Mesothelial cell of epicardium (in vitro differentiated cells): ENCODE measurements around the gene NPAT. TPM values are rescaled to one million over a fixed set of nuclear protein-coding genes. Genes with fewer than 3 reads are reported as not detected.

ENCODE experiments used
- DNase-seq, 2 experiments: peaks; one replicate each; pipeline ENCODE4 v3.0.0; 2021; ENCODE audit warnings: low spot score in 2 of 2; ENCODE audit not compliant: unreplicated experiment in 2 of 2
- H3K27ac Mint-ChIP-seq: 2 replicates; pipeline ENCODE4 v1.8.0; 2021; ENCODE audit warnings: mixed read lengths
- H3K27me3 Mint-ChIP-seq: 2 replicates; pipeline ENCODE4 v1.8.0; 2021; ENCODE audit warnings: low read depth, mixed read lengths
- H3K36me3 Mint-ChIP-seq: 2 replicates; pipeline ENCODE4 v1.8.0; 2021; ENCODE audit warnings: mixed read lengths
- H3K4me1 Mint-ChIP-seq: 2 replicates; pipeline ENCODE4 v1.8.0; 2021; ENCODE audit warnings: mixed read lengths
- H3K4me3 Mint-ChIP-seq: 2 replicates; pipeline ENCODE4 v1.8.0; 2021; ENCODE audit warnings: mild to moderate bottlenecking, moderate library complexity, mixed read lengths
- H3K9me3 Mint-ChIP-seq: 2 replicates; pipeline ENCODE4 v1.8.0; 2021; ENCODE audit warnings: mixed read lengths
- CTCF ChIP-seq: fragments of 200-600 bp; sonication (generic); IDR thresholded peaks from one replicate; pipeline ENCODE4 v1.5.0; 2021; ENCODE audit warnings: antibody characterized with exemption; ENCODE audit not compliant: unreplicated experiment
- total RNA-seq: library from RNA; stranded (reverse); gene quantifications from 3 replicates; pipeline ENCODE4 v1.2.1, GENCODE V29; 2021

The NPAT gene
- total RNA-seq, 1 donor from 2014 or later = 18.8 TPM

GRCh38 chr11:108224366-108224765 lies 1.9 kb upstream of the NPAT start:
- H3K36me3 Mint-ChIP-seq = peaks cover 4% of the 10 kb centered on the region
- peaks cover 35% of the 10 kb centered on the region for H3K4me1 Mint-ChIP-seq
- H3K4me3 Mint-ChIP-seq = no peak overlapping the region
- no peak for TF ChIP-seq CTCF
- H3K9me3 Mint-ChIP-seq = no peaks in the 10 kb centered on the region
- no peak for DNase-seq
- H3K27me3 Mint-ChIP-seq = no peaks in the 10 kb centered on the region
- H3K27ac Mint-ChIP-seq = peak overlapping the region; percentile 48

- TF ChIP-seq CTCF = no peak
- Mint-ChIP-seq H3K27ac (no peak overlapping the region), H3K4me3 (no peak overlapping the region), H3K4me1 (peaks cover 32% of the 10 kb centered on the region), H3K36me3 (peaks cover 1% of the 10 kb centered on the region), H3K9me3 (no peaks in the 10 kb centered on the region), H3K27me3 (no peaks in the 10 kb centered on the region)
- DNase-seq = no peak
These were observed 1.1 kb upstream of the NPAT start for GRCh38 chr11:108223348-108224149.

GRCh38 chr11:108221911-108222573 lies 396 bp downstream of the NPAT start:
- Mint-ChIP-seq H3K27me3 (no peaks in the 10 kb centered on the region), H3K36me3 (no peaks in the 10 kb centered on the region), H3K4me3 (no peak overlapping the region), H3K9me3 (no peaks in the 10 kb centered on the region), H3K27ac (no peak overlapping the region), H3K4me1 (peaks cover 31% of the 10 kb centered on the region)
- no peak for TF ChIP-seq CTCF
- no peak for DNase-seq

- H3K27ac Mint-ChIP-seq = no peak overlapping the region
- H3K4me3 Mint-ChIP-seq = no peak overlapping the region
- no peaks in the 10 kb centered on the region for H3K27me3 Mint-ChIP-seq
- no peaks in the 10 kb centered on the region for H3K36me3 Mint-ChIP-seq
- no peaks in the 10 kb centered on the region for H3K9me3 Mint-ChIP-seq
- no peak for DNase-seq
- peaks cover 28% of the 10 kb centered on the region for H3K4me1 Mint-ChIP-seq
- no peak for TF ChIP-seq CTCF
These were observed 1.1 kb downstream of the NPAT start for GRCh38 chr11:108221371-108221770.

GRCh38 chr11:108220721-108221336 lies 1.6 kb downstream of the NPAT start:
- H3K36me3 Mint-ChIP-seq = no peaks in the 10 kb centered on the region
- H3K9me3 Mint-ChIP-seq = no peaks in the 10 kb centered on the region
- DNase-seq = no peak
- peaks cover 26% of the 10 kb centered on the region for H3K4me1 Mint-ChIP-seq
- H3K27ac Mint-ChIP-seq = no peak overlapping the region
- H3K4me3 Mint-ChIP-seq = no peak overlapping the region
- no peaks in the 10 kb centered on the region for H3K27me3 Mint-ChIP-seq
- no peak for TF ChIP-seq CTCF
